GM23338 (cell line): ENCODE results near the gene PDRG1.

ENCODE experiments used
- CREB1 ChIP-seq: fragments of 250-450 bp; sonication (Bioruptor Pico); IDR thresholded peaks from 2 replicates; pipeline ENCODE4 v1.5.0; 2020; ENCODE audit warnings: low read depth, mild to moderate bottlenecking, moderate library complexity
- CTCF ChIP-seq, 2 experiments: fragments of 200-600 bp in 1 of 2; sonication (generic) in 1 of 2; conservative IDR thresholded peaks; 2 replicates each; pipeline versions ENCODE4 v1.5.1 to v1.6.1; 2016 to 2017; ENCODE audit warnings: antibody characterized with exemption in 2 of 2, low read depth in 2 of 2, mild to moderate bottlenecking in 2 of 2, moderate library complexity in 1 of 2
- EZH2 ChIP-seq: fragments of 200-600 bp; sonication (generic); IDR thresholded peaks from one replicate; pipeline ENCODE4 v1.8.0; 2017; ENCODE audit warnings: antibody characterized with exemption, mild to moderate bottlenecking, low read depth; ENCODE audit not compliant: unreplicated experiment
- EZH2phosphoT487 ChIP-seq: fragments of 200-600 bp; sonication (generic); IDR thresholded peaks from one replicate; pipeline ENCODE4 v1.8.1; 2018; ENCODE audit warnings: antibody characterized with exemption; ENCODE audit not compliant: unreplicated experiment
- JUNB ChIP-seq: IDR thresholded peaks from one replicate; pipeline ENCODE4 v1.6.1; 2016; ENCODE audit warnings: antibody characterized with exemption; ENCODE audit not compliant: unreplicated experiment
- POLR2AphosphoS5 ChIP-seq: IDR thresholded peaks from 2 replicates; pipeline ENCODE4 v1.6.1; 2016; ENCODE audit warnings: antibody characterized with exemption, low read depth
- ZNF331 ChIP-seq: fragments of 250-450 bp; sonication (Bioruptor Pico); IDR thresholded peaks from 2 replicates; pipeline ENCODE4 v1.5.0; 2020; ENCODE audit warnings: low read depth, mild to moderate bottlenecking, moderate library complexity
- TF ChIP-seq, protein P1 (sequence below): IDR thresholded peaks from one replicate; pipeline ENCODE4 v1.6.1; 2018; ENCODE audit warnings: antibody characterized with exemption; ENCODE audit not compliant: unreplicated experiment
- TF ChIP-seq, protein P2 (sequence below): IDR thresholded peaks from 2 replicates; pipeline ENCODE4 v1.6.1; 2016; ENCODE audit warnings: antibody characterized with exemption

DNA sequence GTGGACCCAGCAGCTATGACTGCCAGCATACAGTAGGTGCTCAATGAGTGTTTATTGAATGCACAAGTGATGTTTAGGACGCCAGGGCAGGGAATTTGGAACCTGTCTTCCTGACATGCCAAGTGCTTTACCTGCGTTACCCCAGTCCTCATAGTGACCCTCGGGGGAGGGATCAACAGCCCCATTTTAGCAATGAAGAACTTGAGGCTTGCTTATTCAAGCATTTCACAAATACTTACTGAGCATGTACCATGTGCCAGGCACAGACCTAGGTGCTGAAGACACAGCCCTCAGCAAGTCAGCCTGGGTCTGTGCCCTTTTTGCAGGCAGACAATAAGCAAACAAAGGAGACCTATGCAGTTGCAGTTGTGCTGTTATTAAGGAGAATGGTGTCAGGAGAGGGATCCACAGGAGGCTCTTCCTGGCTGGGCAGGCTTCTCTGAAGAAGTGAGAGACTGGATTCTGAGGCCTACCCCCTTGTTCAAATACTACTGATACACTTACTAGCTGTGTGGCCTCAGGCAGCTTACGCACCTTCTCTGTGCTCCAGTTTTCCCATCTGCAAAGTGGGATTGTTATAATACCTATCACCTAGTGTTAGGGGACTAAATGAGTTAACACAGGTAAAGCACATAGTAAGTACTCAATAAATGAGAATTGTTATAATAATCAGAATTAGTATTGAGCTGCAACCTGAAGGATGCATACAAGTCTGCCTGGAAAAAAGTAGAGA is 41.6 kb downstream of the PDRG1 start:
- TF ChIP-seq EZH2, result no peak
- no peak for TF ChIP-seq CTCF (conservative IDR thresholded peaks at IDR 0.05; ENCODE audit: low read depth in 2 of 2)
- no peak for TF ChIP-seq POLR2AphosphoS5
- TF ChIP-seq EZH2phosphoT487, result no peak
- TF ChIP-seq ZNF331 (CRISPR knock-in tag), result no peak
- no peak for TF ChIP-seq JUNB
- TF ChIP-seq, protein P1, sequence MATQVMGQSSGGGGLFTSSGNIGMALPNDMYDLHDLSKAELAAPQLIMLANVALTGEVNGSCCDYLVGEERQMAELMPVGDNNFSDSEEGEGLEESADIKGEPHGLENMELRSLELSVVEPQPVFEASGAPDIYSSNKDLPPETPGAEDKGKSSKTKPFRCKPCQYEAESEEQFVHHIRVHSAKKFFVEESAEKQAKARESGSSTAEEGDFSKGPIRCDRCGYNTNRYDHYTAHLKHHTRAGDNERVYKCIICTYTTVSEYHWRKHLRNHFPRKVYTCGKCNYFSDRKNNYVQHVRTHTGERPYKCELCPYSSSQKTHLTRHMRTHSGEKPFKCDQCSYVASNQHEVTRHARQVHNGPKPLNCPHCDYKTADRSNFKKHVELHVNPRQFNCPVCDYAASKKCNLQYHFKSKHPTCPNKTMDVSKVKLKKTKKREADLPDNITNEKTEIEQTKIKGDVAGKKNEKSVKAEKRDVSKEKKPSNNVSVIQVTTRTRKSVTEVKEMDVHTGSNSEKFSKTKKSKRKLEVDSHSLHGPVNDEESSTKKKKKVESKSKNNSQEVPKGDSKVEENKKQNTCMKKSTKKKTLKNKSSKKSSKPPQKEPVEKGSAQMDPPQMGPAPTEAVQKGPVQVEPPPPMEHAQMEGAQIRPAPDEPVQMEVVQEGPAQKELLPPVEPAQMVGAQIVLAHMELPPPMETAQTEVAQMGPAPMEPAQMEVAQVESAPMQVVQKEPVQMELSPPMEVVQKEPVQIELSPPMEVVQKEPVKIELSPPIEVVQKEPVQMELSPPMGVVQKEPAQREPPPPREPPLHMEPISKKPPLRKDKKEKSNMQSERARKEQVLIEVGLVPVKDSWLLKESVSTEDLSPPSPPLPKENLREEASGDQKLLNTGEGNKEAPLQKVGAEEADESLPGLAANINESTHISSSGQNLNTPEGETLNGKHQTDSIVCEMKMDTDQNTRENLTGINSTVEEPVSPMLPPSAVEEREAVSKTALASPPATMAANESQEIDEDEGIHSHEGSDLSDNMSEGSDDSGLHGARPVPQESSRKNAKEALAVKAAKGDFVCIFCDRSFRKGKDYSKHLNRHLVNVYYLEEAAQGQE, result no peak
- no peak for TF ChIP-seq CREB1 (CRISPR knock-in tag)
- TF ChIP-seq, protein P2, sequence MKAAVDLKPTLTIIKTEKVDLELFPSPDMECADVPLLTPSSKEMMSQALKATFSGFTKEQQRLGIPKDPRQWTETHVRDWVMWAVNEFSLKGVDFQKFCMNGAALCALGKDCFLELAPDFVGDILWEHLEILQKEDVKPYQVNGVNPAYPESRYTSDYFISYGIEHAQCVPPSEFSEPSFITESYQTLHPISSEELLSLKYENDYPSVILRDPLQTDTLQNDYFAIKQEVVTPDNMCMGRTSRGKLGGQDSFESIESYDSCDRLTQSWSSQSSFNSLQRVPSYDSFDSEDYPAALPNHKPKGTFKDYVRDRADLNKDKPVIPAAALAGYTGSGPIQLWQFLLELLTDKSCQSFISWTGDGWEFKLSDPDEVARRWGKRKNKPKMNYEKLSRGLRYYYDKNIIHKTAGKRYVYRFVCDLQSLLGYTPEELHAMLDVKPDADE, result no peak
